Adrenal gland (tissue), 5 donors: ENCODE results near the gene NPFF.

Experiments
- POLR2A ChIP-seq, 2 donors: fragments of 450-650 bp; IDR thresholded peaks; one replicate each; pipeline ENCODE4 v1.6.1; 2017; ENCODE audit warnings: antibody characterized with exemption in 2 of 2, mild to moderate bottlenecking in 2 of 2, moderate library complexity in 1 of 2
- TF ChIP-seq, protein P1 (sequence below), 6 experiments: fragments of 450-650 bp in 4 of 6; fragments of 200-600 bp in 2 of 6; sonication (generic) in 1 of 6; IDR thresholded peaks; 1 replicate in 5 of 6; 2 replicates in 1 of 6; pipeline versions ENCODE4 v1.5.1 to v1.8.0; 2016 to 2021; ENCODE audit warnings: antibody characterized with exemption in 6 of 6, mild to moderate bottlenecking in 2 of 6, moderate library complexity in 1 of 6
- donor health status: DM: no; HTN: no; CAD: no.

DNA sequence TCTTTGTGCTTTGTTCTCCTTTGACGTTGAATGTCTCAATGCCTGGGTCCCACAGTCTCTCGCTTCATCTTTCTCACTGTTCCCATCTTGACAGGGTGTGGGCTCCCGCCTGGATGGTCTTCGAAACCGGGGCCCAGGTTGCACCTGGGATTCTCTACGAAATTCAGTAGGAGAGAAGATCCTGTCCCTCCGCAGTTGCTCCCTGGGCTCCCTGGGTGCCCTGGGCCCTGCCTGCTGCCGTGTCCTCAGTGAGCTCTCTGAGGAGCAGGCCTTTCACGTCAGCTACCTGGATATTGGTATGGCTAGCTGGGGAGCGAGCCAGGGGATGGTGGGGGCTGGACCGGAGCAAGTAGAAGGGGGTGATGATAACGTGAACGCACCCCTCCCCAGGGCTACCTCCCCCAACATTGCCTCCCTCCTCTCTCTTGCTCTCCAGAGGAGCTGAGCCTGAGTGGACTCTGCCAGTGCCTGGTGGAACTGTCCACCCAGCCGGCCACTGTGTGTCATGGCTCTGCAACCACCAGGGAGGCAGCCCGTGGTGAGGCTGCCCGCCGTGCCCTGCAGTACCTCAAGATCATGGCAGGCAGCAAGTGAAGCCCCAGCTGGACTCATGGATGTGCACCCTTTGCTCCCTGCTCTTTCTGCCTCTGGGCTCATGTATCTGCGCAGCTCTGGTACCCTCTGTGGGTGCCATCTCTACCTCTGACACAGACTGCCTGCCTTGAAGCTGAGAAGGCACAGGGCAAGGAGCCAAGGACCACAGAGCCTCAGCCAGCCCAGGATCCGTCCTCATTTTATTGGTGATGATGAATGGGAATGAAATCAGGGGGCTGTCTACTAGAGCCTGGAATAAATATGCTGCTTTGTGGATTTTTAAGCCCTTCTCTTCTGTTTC, 1.5 kb downstream of the NPFF start:
- TF ChIP-seq, protein P1, sequence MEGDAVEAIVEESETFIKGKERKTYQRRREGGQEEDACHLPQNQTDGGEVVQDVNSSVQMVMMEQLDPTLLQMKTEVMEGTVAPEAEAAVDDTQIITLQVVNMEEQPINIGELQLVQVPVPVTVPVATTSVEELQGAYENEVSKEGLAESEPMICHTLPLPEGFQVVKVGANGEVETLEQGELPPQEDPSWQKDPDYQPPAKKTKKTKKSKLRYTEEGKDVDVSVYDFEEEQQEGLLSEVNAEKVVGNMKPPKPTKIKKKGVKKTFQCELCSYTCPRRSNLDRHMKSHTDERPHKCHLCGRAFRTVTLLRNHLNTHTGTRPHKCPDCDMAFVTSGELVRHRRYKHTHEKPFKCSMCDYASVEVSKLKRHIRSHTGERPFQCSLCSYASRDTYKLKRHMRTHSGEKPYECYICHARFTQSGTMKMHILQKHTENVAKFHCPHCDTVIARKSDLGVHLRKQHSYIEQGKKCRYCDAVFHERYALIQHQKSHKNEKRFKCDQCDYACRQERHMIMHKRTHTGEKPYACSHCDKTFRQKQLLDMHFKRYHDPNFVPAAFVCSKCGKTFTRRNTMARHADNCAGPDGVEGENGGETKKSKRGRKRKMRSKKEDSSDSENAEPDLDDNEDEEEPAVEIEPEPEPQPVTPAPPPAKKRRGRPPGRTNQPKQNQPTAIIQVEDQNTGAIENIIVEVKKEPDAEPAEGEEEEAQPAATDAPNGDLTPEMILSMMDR (IDR thresholded peaks at IDR 0.05) = no peak
- TF ChIP-seq POLR2A (IDR thresholded peaks at IDR 0.05) = no peak
